NCI-H69 (cell line): ENCODE results near the gene KRTAP8-1.

Source experiments
- DNase-seq: peaks from one replicate; lab custom pipeline; 2025; lab: John Stamatoyannopoulos, UW

Gene KRTAP8-1, protein sequence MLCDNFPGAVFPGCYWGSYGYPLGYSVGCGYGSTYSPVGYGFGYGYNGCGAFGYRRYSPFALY

DNA sequence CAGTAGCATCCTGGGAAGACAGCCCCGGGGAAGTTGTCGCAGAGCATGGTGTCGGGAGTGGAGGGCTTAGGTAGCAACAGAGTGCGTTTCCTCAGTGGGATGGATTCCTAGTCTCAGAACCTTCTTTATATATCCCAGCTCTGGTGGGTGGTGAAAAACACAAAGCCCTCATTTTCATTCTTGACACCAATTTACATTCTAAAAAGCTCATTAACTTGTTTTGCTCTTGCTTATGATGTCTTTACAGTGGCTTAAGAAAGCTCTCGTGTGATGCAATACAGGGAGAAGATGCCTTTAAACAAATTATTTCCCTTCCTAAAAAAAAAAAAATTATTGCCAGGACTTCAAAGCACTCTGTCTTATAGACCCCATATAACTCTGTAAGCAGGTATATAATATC, at the start of gene KRTAP8-1:
Gene KRTAP8-1, minus strand, starts transcription at position 101 of the 400 bp plus-strand sequence. Its CDS starts 54 bp downstream, at position 47.
- DNase-seq, result no peak

GRCh38 chr21:30847627-30848500, 34.8 kb upstream of the KRTAP8-1 start:
- no peak for DNase-seq

- no peak for DNase-seq
Measured at GRCh38 chr21:30842990-30843389, 29.9 kb upstream of the KRTAP8-1 start.

DNA sequence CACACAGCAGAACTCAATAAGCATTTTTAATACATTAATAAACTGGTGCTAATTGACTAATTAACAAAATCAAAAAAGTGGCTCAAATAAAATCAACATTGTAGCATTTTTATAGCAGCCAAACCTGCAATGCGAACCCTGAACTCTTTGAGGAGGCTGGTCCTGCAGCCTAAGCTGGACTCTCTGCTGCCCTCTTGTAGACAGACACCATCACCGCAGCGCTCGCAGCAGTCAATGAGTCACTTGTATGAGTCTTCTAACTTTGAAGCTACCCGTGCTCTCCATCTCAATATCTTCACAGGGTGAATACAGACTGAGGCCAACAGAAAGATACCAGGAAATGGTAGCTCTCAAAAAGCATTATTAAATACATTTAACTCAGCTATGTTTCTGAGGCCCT, 26.2 kb upstream of the KRTAP8-1 start:
- peak; percentile 54 for DNase-seq

GRCh38 chr21:30838536-30838935, 25.5 kb upstream of the KRTAP8-1 start:
- no peak for DNase-seq

GRCh38 chr21:30831194-30831765, 18.2 kb upstream of the KRTAP8-1 start:
- peak; percentile 31 for DNase-seq

DNA sequence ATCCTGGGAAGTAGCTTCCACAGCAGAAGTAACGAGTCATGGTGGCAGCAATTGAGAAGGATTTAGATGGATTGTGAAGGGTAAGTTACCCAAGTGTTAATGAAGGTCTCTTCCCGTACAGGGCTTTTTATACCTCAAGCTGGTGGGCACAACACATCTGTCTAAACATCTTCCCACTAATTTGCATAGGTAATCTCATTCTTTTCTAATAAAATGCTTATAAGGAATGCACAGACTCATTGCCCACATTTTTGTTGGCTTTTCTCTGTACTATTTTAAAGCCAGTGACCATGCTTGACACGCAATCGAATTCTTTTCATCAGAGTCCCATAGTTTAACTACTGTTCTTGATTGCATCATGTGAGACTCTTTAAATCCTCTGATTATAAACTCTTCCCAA, 16.6 kb upstream of the KRTAP8-1 start, which contains the start of gene KRTAP7-1:
Gene KRTAP7-1, minus strand, starts transcription at position 101 of the 400 bp plus-strand sequence. Its CDS starts 61 bp downstream, at position 40.
- no peak for DNase-seq

DNA sequence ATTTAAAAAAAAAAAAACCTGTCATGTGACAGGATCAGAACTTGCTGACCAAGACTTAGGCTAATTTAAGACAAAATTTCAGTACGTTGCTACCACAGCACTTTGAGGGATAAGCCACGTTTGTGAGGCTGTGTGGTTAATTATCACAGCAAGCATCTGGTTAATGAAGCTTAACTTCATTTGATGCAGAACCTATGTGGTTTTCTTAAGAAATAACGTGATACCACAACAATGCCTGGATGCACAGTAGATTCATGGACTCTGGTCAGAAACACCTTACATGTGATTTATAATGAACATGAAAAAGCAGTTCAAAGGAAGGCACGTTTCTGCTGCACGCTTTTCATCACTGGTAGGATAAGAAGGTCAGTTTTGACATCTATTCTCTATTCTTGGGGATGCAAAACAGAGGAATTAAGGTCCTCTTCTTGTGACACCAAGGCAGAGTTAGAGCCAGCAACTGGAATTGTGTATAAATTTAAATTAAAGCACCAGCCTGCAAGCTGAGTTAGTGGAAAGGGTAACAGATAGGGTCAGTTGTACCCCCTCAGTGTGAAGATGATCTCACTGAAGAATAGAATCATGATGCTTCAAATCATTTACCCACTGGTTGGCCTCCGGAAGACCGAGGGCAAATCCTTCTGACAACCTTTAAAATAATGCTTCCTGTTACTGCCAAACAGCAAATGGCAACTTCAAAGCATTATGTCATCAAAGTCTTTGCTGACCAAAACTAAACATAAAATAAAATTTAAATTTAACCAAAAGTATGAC, 6.0 kb upstream of the KRTAP8-1 start:
- DNase-seq, result no peak

- no peak for DNase-seq
Measured at GRCh38 chr21:30800605-30801004, 12.5 kb downstream of the KRTAP8-1 start.

DNA sequence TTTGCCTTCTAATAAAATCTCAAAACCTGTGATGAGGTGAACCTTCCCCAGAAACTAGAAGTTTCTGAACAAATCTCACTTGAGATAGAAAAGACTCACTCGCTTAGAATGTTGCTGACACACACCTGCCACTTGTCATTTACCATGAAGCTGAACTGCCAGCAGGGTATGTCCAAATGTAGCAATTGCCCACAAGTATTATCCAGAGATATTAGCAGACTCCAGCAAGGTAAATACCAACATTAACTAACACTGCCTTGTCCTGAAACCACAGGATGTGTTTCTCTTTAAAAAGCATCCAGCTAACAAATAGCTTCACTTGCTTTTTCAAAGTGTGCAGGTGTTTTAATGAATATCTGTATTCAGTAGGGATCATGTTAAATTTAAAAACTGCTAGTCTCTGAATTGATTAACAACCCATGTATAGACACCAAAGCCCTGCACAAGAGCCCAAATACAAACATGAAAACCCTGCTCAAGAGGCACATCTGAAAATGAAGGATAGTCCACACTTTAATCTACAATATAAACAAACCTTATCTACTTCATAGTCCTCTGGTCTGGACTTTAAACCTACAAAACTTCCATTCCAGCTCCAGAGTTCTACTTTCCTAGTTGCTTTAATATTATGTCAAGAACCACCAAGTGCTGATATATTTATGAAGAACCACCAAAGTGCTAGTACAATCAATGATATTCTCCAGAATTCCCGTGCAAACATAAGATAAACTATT, 19.3 kb downstream of the KRTAP8-1 start:
- no peak for DNase-seq

GRCh38 chr21:30779249-30779648, 33.8 kb downstream of the KRTAP8-1 start:
- DNase-seq, result no peak

DNA sequence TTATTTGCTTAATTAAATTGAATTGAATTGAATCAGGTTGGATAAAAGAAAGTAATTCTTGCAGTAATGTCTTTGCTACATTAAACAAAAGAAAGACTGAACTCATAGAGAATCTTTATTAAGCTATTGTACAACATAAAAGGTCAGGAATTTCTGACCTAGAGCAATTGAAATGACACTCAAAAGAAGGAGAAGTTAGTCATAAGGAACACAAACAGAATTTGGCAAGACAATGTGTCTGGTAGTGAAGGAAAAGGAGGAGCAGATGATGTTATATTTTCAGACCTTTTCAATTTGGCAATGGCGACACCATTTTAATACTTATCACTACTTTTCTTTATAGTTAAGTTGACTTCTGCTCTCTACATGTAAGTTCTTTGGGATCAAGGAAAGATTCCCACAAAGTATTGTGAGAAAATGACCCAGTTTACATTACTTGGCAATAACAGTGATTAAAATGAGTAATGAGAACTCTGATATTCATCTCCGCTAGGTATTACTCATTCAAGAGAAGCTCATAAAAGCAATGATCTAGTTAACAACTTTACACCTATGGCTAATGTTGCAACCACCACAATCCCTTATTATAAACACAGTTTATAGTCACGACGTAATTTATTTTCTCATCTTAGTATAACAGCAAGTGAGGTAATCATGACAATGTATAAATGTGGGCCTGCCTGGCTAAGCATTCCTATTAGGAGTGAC, 43.2 kb downstream of the KRTAP8-1 start:
- DNase-seq, result no peak
